ENCODE data around the gene VSTM4.

DNA sequence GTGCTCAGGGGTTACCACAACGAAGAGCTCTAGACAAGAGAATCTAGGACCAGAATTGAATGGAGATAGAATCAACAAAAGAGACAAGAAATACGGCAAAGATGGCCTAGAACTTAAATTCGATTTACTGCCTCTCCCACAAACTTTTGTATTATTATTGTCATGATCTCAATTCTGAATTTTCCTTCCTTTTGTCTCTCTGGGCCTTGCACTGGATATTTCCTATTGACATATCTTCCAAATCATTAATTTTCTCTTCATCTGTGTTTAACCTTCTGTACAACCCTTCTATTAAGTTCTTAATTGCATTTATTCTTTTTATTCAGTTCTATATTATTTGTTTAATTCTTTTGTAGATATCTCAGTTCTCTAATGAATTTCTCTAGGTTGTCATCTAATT lies 28.4 kb downstream of the VSTM4 start:
- TF ChIP-seq, protein P1, sequence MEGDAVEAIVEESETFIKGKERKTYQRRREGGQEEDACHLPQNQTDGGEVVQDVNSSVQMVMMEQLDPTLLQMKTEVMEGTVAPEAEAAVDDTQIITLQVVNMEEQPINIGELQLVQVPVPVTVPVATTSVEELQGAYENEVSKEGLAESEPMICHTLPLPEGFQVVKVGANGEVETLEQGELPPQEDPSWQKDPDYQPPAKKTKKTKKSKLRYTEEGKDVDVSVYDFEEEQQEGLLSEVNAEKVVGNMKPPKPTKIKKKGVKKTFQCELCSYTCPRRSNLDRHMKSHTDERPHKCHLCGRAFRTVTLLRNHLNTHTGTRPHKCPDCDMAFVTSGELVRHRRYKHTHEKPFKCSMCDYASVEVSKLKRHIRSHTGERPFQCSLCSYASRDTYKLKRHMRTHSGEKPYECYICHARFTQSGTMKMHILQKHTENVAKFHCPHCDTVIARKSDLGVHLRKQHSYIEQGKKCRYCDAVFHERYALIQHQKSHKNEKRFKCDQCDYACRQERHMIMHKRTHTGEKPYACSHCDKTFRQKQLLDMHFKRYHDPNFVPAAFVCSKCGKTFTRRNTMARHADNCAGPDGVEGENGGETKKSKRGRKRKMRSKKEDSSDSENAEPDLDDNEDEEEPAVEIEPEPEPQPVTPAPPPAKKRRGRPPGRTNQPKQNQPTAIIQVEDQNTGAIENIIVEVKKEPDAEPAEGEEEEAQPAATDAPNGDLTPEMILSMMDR (conservative IDR thresholded peaks at IDR 0.05) = no peak
- TF ChIP-seq EZH2 (IDR thresholded peaks at IDR 0.05; ENCODE audit: low read depth) = no peak

All from PC-9 (cell line).